ENCODE data around the gene KPNA3. TPM values are rescaled to one million over a fixed set of nuclear protein-coding genes. Genes with fewer than 3 reads are reported as not detected.

Gene KPNA3
- total RNA-seq, 1 donor from 2014 or later: 32.2 TPM

DNA sequence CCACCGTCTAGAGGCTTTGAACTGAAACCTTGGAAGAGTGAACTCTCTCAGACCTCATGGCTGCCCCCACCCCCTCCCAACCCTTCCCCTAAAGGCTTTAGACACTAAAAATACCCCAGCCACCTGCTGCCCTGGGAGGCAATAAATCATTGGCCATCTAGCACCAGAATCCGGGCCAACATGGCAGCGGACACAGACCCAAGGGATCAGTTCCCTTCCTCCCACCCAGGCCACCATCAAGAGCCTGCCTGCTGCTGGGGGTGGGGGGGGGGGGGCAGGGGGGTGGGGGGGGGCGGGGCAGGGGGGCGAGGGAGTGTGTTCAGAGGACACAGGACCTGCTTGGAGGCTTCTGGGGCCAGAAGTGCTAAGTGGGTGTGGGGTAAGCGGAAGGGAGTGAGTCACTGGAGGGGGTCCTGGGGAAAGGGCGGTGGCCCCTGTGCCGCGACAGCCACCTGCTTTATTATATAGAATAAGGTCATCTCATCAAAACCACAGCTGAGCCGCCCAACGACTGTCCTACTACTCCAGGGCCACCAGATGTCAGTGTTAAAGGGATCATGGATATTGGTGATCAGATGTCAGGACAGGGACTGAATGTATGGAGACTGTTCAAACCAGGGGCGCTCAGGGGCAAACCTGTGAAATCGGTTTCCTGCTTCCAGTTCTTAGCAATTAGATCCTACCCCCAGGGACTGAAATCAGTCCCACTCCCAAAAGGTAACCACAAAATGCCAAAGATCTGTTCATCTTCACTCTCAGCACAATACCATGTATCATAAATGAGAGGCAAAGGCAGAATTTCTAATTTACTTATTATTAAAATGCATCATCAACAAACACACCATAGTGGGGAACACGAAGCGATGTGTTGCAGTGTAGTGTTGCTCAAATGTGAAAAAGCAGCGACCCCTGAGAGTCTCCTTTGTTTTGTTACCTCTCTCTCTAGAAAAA, 139.9 kb downstream of the KPNA3 start:
- Histone ChIP-seq H3K36me3 (ENCODE audit: control insufficient read depth, insufficient read depth, low read length) (no peaks in the 10 kb centered on the region), H3K4me3 (ENCODE audit: low read depth, low read length) (no peak overlapping the region), H3K27me3 (ENCODE audit: control insufficient read depth, insufficient read depth, low read length) (no peaks in the 10 kb centered on the region)
- peak; percentile 59 for TF ChIP-seq CTCF (IDR thresholded peaks at IDR 0.05; ENCODE audit: insufficient read depth, low read length, poor library complexity, severe bottlenecking)
- DNase-seq (ENCODE audit: low read depth): no peak

DNA sequence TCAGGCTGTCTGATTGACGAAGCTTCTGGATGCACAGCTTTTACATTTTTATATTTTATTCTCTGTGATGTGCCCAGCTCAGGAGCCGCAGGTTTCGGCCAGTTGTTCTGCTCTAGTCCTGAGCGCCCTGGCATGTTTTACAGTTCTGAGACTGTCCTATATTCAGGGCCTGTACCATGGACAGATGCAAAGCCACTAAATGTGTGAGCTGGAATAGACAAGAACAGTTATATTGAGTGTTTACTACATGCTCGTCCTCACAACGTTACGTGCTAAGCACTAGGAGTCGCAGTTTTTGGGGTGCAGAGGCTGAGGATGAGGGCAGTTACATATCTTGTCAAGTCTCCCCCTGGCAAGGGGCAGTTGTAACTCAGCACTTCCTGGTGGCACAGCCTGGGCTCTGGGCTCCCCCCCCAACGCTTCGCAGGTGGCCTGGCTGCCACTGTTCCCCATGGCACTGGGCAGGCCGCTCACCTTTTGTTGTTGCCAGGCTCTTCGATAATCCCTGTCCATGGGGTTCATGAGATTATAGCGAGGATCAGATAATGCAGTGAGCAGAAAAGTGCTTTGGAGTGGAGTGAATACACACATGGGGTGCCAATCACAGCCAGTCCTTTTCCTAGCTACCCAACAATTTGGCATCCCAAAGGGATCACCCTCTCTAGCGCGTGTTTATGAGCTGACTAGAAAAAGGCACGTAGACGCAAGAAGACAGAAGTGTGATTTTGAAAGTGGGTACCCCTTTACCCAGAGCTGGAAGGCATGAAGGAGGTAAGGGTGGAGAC, 140.7 kb downstream of the KPNA3 start:
- no peak for DNase-seq (ENCODE audit: low read depth)
- TF ChIP-seq CTCF (IDR thresholded peaks at IDR 0.05; ENCODE audit: insufficient read depth, low read length, poor library complexity, severe bottlenecking): no peak
- H3K36me3 ChIP-seq (ENCODE audit: control insufficient read depth, insufficient read depth, low read length): no peaks in the 10 kb centered on the region
- no peak overlapping the region for H3K4me3 ChIP-seq (ENCODE audit: low read depth, low read length)
- no peaks in the 10 kb centered on the region for H3K27me3 ChIP-seq (ENCODE audit: control insufficient read depth, insufficient read depth, low read length)

GRCh38 chr13:49649963-49650312, 142.5 kb downstream of the KPNA3 start:
- no peak for TF ChIP-seq CTCF (IDR thresholded peaks at IDR 0.05; ENCODE audit: insufficient read depth, low read length, poor library complexity, severe bottlenecking)
- DNase-seq (ENCODE audit: low read depth): no peak
- Histone ChIP-seq H3K27me3 (ENCODE audit: control insufficient read depth, insufficient read depth, low read length) (no peaks in the 10 kb centered on the region), H3K36me3 (ENCODE audit: control insufficient read depth, insufficient read depth, low read length) (no peaks in the 10 kb centered on the region), H3K4me3 (ENCODE audit: low read depth, low read length) (no peak overlapping the region)

Other genes with a start within 250 kb of the KPNA3 start
- 22.6 and 26.0 TPM in 2 replicates for gene RCBTB1, start 207.1 kb downstream of the KPNA3 start, total RNA-seq
- gene ARL11, start 164.2 kb downstream of the KPNA3 start, total RNA-seq: 0.14 TPM in 1 of 2 replicates, not detected in the other
- 51.7 and 67.2 TPM in 2 replicates for gene EBPL, start 101.2 kb downstream of the KPNA3 start, total RNA-seq
- 4.4 and 6.0 TPM in 2 replicates for gene SPRYD7, start 143.7 kb upstream of the KPNA3 start, total RNA-seq
- 17.2 and 17.5 TPM in 2 replicates for gene TRIM13, start 204.4 kb upstream of the KPNA3 start, total RNA-seq
- 0.62 TPM in 1 of 2 replicates, not detected in the other for gene KCNRG, start 222.8 kb upstream of the KPNA3 start, total RNA-seq

Measured in kidney epithelial cell (primary cell).